ENCODE measurements around the gene ADH4. TPM values are rescaled to one million over a fixed set of nuclear protein-coding genes. Genes with fewer than 3 reads are reported as not detected.

Gene ADH4
- total RNA-seq, 1 experiment from 2014 or later, result 0.25 TPM

DNA sequence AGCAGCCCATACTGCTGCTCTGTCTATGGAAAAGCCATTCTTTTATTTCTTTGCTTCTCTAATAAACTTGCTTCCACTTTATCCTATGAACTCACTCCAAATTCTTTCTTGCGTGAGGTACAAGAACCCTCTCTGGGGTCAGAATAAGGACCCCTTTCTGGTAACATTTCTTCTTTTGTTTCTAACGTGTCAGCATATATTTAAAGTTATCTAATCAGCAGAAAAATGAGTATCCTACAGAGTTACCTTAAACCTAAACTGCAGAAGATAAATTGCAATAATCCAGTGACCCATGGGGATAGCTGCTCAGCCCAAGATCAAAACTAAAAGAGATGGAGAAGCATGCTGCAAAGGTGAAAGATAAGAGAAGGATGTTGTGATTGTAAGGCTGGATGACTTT lies 59.5 kb downstream of the ADH4 start:
- Histone ChIP-seq H3K9ac (ENCODE audit: low read length) (no peak overlapping the region), H2AFZ (ENCODE audit: low read depth, low read length, poor library complexity, severe bottlenecking) (no peak overlapping the region), H3K9me2 (ENCODE audit: insufficient read depth) (no peaks in the 10 kb centered on the region), H3K27ac (ENCODE audit: low read depth, low read length) (no peak overlapping the region), H3K4me3 (replicated peaks in 1 of 2; ENCODE audit: low read depth in 1 of 2, low read length in 2 of 2) (no peak overlapping the region), H4K20me1 (ENCODE audit: insufficient read depth) (no peaks in the 10 kb centered on the region), H3K27me3 (ENCODE audit: insufficient read depth, low read length) (no peaks in the 10 kb centered on the region), H3K4me2 (ENCODE audit: low read length) (no peak overlapping the region), H3K79me2 (ENCODE audit: insufficient read depth, low read length) (peaks cover 58% of the 10 kb centered on the region), H3K9me3 (ENCODE audit: control insufficient read depth in 1 of 2, insufficient read depth in 1 of 2, low read depth in 1 of 2, low read length in 2 of 2) (no peaks in the 10 kb centered on the region), H3K36me3 (ENCODE audit: control insufficient read depth in 1 of 2, insufficient read depth in 2 of 2, low read length in 2 of 2) (peaks cover 23 to 36% of the 10 kb centered on the region in 2 experiments; a peak in 3 of 4 replicates), H3K4me1 (ENCODE audit: control insufficient read depth in 1 of 2, insufficient read depth in 2 of 2, low read length in 2 of 2) (peaks cover under 1 to 8% of the 10 kb centered on the region in 2 experiments; a peak in 3 of 4 replicates)
- CTCF ChIA-PET, result no interaction called here
- POLR2A ChIA-PET, result no interaction called here
- intact Hi-C loops (cut with micrococcal nuclease), result no loop called here
- no peak for ATAC-seq
- no TSS peak for BruUV-seq (replicated peaks)
- TF ChIP-seq FOSL1 (IDR thresholded peaks at IDR 0.05; ENCODE audit: low read depth) (no peak), JUND (IDR thresholded peaks at IDR 0.05) (no peak), TCF7L2 (IDR thresholded peaks at IDR 0.05; ENCODE audit: borderline replicate concordance, extremely low read depth, insufficient read depth, insufficient read length) (no peak), ZFX (IDR thresholded peaks at IDR 0.05) (no peak), POLR2A (IDR thresholded peaks at IDR 0.05; ENCODE audit: borderline replicate concordance, extremely low read depth, insufficient read depth, insufficient read length) (no peak), SIN3A (IDR thresholded peaks at IDR 0.05; ENCODE audit: low read depth) (no peak), YY1 (IDR thresholded peaks at IDR 0.05; ENCODE audit: extremely low read depth, insufficient replicate concordance, low read depth, low read length) (no peak), SRF (IDR thresholded peaks at IDR 0.05; ENCODE audit: low read depth) (no peak), ELF1 (IDR thresholded peaks at IDR 0.05; ENCODE audit: borderline replicate concordance, low read depth) (no peak), RAD21 (IDR thresholded peaks at IDR 0.05; ENCODE audit: low read depth) (no peak), ZNF274 (IDR thresholded peaks at IDR 0.05; ENCODE audit: low read depth, low read length) (no peak), EZH2 (IDR thresholded peaks at IDR 0.05) (no peak), CBX3 (IDR thresholded peaks at IDR 0.05; ENCODE audit: low read depth) (no peak), EGR1 (IDR thresholded peaks at IDR 0.05; ENCODE audit: low read depth) (no peak), POLR2AphosphoS5 (IDR thresholded peaks at IDR 0.05; ENCODE audit: low read depth, low read length) (no peak), EZH2phosphoT487 (IDR thresholded peaks at IDR 0.05; ENCODE audit: borderline replicate concordance) (no peak)
- TF ChIP-seq, protein P1, sequence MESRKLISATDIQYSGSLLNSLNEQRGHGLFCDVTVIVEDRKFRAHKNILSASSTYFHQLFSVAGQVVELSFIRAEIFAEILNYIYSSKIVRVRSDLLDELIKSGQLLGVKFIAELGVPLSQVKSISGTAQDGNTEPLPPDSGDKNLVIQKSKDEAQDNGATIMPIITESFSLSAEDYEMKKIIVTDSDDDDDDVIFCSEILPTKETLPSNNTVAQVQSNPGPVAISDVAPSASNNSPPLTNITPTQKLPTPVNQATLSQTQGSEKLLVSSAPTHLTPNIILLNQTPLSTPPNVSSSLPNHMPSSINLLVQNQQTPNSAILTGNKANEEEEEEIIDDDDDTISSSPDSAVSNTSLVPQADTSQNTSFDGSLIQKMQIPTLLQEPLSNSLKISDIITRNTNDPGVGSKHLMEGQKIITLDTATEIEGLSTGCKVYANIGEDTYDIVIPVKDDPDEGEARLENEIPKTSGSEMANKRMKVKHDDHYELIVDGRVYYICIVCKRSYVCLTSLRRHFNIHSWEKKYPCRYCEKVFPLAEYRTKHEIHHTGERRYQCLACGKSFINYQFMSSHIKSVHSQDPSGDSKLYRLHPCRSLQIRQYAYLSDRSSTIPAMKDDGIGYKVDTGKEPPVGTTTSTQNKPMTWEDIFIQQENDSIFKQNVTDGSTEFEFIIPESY (IDR thresholded peaks at IDR 0.05; ENCODE audit: extremely low read depth, insufficient replicate concordance, low read length), result no peak
- TF ChIP-seq, protein P2, sequence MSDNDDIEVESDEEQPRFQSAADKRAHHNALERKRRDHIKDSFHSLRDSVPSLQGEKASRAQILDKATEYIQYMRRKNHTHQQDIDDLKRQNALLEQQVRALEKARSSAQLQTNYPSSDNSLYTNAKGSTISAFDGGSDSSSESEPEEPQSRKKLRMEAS (IDR thresholded peaks at IDR 0.05), result no peak
- TF ChIP-seq, protein P3, sequence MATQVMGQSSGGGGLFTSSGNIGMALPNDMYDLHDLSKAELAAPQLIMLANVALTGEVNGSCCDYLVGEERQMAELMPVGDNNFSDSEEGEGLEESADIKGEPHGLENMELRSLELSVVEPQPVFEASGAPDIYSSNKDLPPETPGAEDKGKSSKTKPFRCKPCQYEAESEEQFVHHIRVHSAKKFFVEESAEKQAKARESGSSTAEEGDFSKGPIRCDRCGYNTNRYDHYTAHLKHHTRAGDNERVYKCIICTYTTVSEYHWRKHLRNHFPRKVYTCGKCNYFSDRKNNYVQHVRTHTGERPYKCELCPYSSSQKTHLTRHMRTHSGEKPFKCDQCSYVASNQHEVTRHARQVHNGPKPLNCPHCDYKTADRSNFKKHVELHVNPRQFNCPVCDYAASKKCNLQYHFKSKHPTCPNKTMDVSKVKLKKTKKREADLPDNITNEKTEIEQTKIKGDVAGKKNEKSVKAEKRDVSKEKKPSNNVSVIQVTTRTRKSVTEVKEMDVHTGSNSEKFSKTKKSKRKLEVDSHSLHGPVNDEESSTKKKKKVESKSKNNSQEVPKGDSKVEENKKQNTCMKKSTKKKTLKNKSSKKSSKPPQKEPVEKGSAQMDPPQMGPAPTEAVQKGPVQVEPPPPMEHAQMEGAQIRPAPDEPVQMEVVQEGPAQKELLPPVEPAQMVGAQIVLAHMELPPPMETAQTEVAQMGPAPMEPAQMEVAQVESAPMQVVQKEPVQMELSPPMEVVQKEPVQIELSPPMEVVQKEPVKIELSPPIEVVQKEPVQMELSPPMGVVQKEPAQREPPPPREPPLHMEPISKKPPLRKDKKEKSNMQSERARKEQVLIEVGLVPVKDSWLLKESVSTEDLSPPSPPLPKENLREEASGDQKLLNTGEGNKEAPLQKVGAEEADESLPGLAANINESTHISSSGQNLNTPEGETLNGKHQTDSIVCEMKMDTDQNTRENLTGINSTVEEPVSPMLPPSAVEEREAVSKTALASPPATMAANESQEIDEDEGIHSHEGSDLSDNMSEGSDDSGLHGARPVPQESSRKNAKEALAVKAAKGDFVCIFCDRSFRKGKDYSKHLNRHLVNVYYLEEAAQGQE (IDR thresholded peaks at IDR 0.05; ENCODE audit: low read depth), result no peak
- TF ChIP-seq, protein P4, sequence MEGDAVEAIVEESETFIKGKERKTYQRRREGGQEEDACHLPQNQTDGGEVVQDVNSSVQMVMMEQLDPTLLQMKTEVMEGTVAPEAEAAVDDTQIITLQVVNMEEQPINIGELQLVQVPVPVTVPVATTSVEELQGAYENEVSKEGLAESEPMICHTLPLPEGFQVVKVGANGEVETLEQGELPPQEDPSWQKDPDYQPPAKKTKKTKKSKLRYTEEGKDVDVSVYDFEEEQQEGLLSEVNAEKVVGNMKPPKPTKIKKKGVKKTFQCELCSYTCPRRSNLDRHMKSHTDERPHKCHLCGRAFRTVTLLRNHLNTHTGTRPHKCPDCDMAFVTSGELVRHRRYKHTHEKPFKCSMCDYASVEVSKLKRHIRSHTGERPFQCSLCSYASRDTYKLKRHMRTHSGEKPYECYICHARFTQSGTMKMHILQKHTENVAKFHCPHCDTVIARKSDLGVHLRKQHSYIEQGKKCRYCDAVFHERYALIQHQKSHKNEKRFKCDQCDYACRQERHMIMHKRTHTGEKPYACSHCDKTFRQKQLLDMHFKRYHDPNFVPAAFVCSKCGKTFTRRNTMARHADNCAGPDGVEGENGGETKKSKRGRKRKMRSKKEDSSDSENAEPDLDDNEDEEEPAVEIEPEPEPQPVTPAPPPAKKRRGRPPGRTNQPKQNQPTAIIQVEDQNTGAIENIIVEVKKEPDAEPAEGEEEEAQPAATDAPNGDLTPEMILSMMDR (IDR thresholded peaks at IDR 0.05 in 2 of 3, conservative IDR thresholded peaks at IDR 0.05 in 1 of 3; ENCODE audit: borderline replicate concordance in 1 of 3, insufficient read depth in 1 of 3, low read depth in 2 of 3, low read length in 2 of 3), result no peak
- DNase-seq (ENCODE audit: low read depth, low spot score), result no peak
- RAD21 ChIA-PET (ENCODE audit: low non-redundant PET in 1 of 2, low total read pairs in 2 of 2, uncharacterized antibody in 2 of 2, unreplicated experiment in 2 of 2), result no interaction called here
